Measurements from ENCODE around the gene TTC9B. TPM values are rescaled to one million over a fixed set of nuclear protein-coding genes. Genes with fewer than 3 reads are reported as not detected.

TTC9B gene
- total and polyA plus RNA-seq, 2 of the 8 experiments (the other 6 are each of a cell fraction or from before 2014, with no cell fraction given) = 0.26 TPM; not detected in 1

DNA sequence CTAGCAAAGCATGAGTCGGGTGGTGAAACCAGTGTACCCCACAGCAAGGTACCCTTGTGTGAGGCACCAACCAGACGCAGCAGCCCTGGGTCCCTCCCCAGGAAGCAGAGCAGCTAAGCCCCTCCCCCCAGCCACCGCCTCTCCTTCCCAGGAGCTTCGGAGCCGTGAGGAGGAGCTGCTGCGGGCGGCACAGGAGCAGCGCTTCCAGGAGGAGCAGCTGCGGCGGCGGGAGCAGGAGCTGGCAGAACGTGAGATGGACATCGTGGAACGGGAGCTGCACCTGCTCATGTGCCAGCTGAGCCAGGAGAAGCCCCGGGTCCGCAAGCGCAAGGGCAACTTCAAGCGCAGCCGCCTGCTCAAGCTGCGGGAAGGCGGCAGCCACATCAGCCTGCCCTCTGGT lies 12.4 kb downstream of the TTC9B start:
- Histone ChIP-seq H2BK12ac (ENCODE audit: low read depth, low read length) (no peak overlapping the region), H2BK5ac (ENCODE audit: low read depth, low read length) (no peak overlapping the region), H2BK20ac (ENCODE audit: low read length) (no peak overlapping the region), H3K9me3 (ENCODE audit: insufficient read depth in 2 of 2, low read depth in 1 of 2, low read length in 1 of 2) (no peaks in the 10 kb centered on the region), H2BK120ac (replicated peaks; ENCODE audit: low read depth, low read length) (no peak overlapping the region), H3K18ac (ENCODE audit: extremely low read depth, low read length) (no peak overlapping the region), H4K8ac (ENCODE audit: extremely low read depth, insufficient read depth, low read length) (no peak overlapping the region), H3K23ac (ENCODE audit: insufficient read length) (no peak overlapping the region), H3K9ac (replicated peaks in 1 of 4; ENCODE audit: extremely low read depth in 1 of 4, low read depth in 3 of 4, low read length in 3 of 4) (no peak overlapping the region), H2AK5ac (ENCODE audit: low read depth, low read length) (no peak overlapping the region), H3K79me1 (ENCODE audit: low read depth, low read length) (no peaks in the 10 kb centered on the region), H4K5ac (ENCODE audit: insufficient read length, low read depth, low read length) (no peak overlapping the region), H3K4ac (replicated peaks; ENCODE audit: insufficient read length, low read depth, low read length) (no peak overlapping the region), H3K79me2 (ENCODE audit: control insufficient read depth in 1 of 2, insufficient read depth in 2 of 2, low read length in 2 of 2) (no peaks in the 10 kb centered on the region), H3K56ac (replicated peaks; ENCODE audit: insufficient read length, low read depth, low read length) (no peak overlapping the region), H3K4me2 (ENCODE audit: insufficient read depth in 1 of 2, low read depth in 2 of 2, low read length in 2 of 2) (no peak overlapping the region), H2AFZ (ENCODE audit: low read length) (no peak overlapping the region), H3K23me2 (ENCODE audit: low read depth, low read length) (no peaks in the 10 kb centered on the region), H4K91ac (replicated peaks; ENCODE audit: insufficient read length, low read length) (no peak overlapping the region), H3K27ac (ENCODE audit: low read depth, low read length) (no peak overlapping the region), H3K4me1 (replicated peaks in 1 of 4; ENCODE audit: control insufficient read depth in 3 of 4, insufficient read depth in 4 of 4, low read length in 3 of 4) (0 out of 7 replicates have a peak, but pooled peaks cover 0 to 2% (median 0%) of the 10 kb centered on the region in 4 experiments), H4K20me1 (replicated peaks in 1 of 2; ENCODE audit: control insufficient read depth in 1 of 2, insufficient read depth in 2 of 2, low read length in 2 of 2) (no peaks in the 10 kb centered on the region), H3K36me3 (ENCODE audit: control insufficient read depth in 2 of 4, insufficient read depth in 4 of 4, low read length in 3 of 4) (peaks cover 0 to 5% (median 2%) of the 10 kb centered on the region in 4 experiments; a peak in 2 of 8 replicates), H3K4me3 (ENCODE audit: extremely low read depth in 1 of 4, insufficient read depth in 2 of 4, low read depth in 3 of 4, low read length in 4 of 4) (no peak overlapping the region), H3K14ac (ENCODE audit: insufficient read length) (no peak overlapping the region), H3K27me3 (replicated peaks in 1 of 4; ENCODE audit: control insufficient read depth in 3 of 4, extremely low read depth in 1 of 4, insufficient read depth in 3 of 4, low read length in 3 of 4) (no peaks in the 10 kb centered on the region), H2BK15ac (ENCODE audit: low read length) (no peak overlapping the region)
- 84% methylated on average over 20 of the region's 21 CpGs; no CpG with 5 or more reads in 1 of the 2 experiments for WGBS, 2 experiments (ENCODE audit: extremely low coverage in 1 of 2, insufficient coverage in 1 of 2, insufficient read length in 1 of 2, insufficient replicate concordance in 2 of 2, low coverage in 1 of 2, low lambda C conversion rate in 2 of 2, missing lambda C conversion rate in 1 of 2)
- FAIRE-seq (no peak), DNase-seq (ENCODE audit: low read depth in 1 of 2, low spot score in 2 of 2) (no peak)
- TF ChIP-seq SIN3A (conservative IDR thresholded peaks at IDR 0.05 in 1 of 2, IDR thresholded peaks at IDR 0.05 in 1 of 2; ENCODE audit: low read depth in 1 of 2, low read length in 2 of 2) (no peak), CHD1 (IDR thresholded peaks at IDR 0.05; ENCODE audit: low read depth, low read length) (no peak), MAFK (IDR thresholded peaks at IDR 0.05; ENCODE audit: low read depth, low read length) (no peak), KDM1A (IDR thresholded peaks at IDR 0.05; ENCODE audit: borderline replicate concordance, low read length) (no peak), SIRT6 (IDR thresholded peaks at IDR 0.05; ENCODE audit: low read length) (no peak), SUZ12 (IDR thresholded peaks at IDR 0.05; ENCODE audit: low read length) (no peak), CBX8 (IDR thresholded peaks at IDR 0.05; ENCODE audit: borderline replicate concordance, low read depth, low read length) (no peak), ASH2L (IDR thresholded peaks at IDR 0.05; ENCODE audit: low read length) (no peak), CREB1 (IDR thresholded peaks at IDR 0.05) (no peak), EZH2 (IDR thresholded peaks at IDR 0.05; ENCODE audit: low read depth, low read length, severe bottlenecking) (no peak), TCF12 (IDR thresholded peaks at IDR 0.05; ENCODE audit: low read depth, low read length) (no peak), RAD21 (IDR thresholded peaks at IDR 0.05 in 1 of 2, conservative IDR thresholded peaks at IDR 0.05 in 1 of 2; ENCODE audit: low read depth in 2 of 2, low read length in 2 of 2) (no peak), HDAC2 (IDR thresholded peaks at IDR 0.05; ENCODE audit: borderline replicate concordance in 1 of 2, low read depth in 2 of 2, low read length in 2 of 2) (no peak)
- CTCF ChIA-PET (ENCODE audit: partially characterized antibody) = interaction anchor here (0.7 to 1.6 kb wide), 3 partner anchors 12 to 189 kb away, joined by 3 to 5 read pairs (median 3); partner anchors contain the start of gene TTC9B
- POLR2A ChIA-PET (ENCODE audit: partially characterized antibody) = interaction anchor here (1.1 kb wide), 2 partner anchors 11 to 115 kb away, joined by 3 read pairs; partner anchors contain the start of gene ZNF780A

Measured in H1 (cell line).